NOMO-1 (cell line): ENCODE results near the gene TRPM3.

Source experiments
- DNase-seq, 2 experiments: peaks; one replicate each; lab custom pipeline; 2025; ENCODE audit not compliant: unreplicated experiment in 2 of 2; lab: John Stamatoyannopoulos, UW

Gene TRPM3

DNA sequence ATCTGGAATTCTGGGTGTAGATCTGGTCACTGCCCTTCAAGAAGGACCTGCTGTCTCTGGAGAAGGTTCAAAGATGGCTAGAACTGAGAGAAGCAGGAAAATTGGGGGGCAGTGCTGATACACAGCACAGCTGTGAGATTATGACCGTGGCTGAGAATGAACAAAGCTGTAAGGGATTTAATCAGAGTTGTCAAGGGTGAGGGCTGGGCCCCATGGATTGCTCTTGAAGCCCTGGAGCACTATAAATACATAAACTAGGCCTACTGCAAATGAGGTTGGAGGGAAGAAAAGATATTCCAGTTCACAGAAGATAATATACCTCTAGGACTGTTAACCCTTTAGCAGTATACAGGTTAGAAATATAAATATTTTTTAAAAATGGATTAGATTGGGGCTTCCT lies 620.6 kb downstream of the TRPM3 start:
- DNase-seq: no peak

DNA sequence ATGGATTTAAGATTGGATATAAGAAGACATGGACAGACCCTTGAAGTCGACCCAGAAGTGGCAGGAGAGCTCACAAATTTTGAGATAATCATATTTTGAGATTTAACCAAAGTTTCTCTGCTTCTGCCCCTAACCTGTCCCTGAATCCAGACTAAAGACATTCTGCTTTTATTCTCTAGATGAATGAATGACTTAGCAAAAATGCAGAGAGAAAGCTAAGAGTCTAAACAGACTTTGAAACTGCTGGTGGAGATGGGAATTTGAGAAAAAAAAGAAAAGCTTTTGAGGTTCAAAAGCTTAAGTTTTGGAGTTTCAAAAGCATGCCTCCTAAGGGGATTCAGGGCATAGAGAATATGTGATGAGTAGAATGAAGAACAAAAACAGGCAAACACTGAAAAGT lies 621.8 kb downstream of the TRPM3 start:
- DNase-seq: no peak

DNA sequence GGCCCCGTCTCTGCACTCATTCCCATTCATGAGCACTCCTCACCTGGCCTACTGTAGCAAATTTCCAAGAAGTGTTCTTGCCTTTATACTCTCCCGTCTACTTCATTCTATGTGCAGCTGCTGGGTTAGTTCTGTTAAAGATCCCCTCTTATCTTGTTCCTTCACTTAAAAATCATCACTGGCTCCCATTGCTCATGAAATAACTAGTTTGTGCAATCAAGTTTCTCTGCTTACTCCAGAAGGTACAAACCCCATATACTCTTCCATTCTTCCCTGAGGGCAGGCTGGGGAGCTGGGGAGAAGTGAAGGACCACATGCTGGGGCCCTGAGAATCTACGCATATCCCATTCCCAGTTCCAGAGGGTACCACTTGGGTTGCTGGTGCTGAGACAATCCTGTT lies 622.6 kb downstream of the TRPM3 start:
- no peak for DNase-seq

GRCh38 chr9:70496244-70496643 lies 625.2 kb downstream of the TRPM3 start:
- DNase-seq: no peak

- DNase-seq: no peak
These were observed 625.9 kb downstream of the TRPM3 start for GRCh38 chr9:70495514-70495913.

GRCh38 chr9:70494221-70494620 lies 627.2 kb downstream of the TRPM3 start:
- no peak for DNase-seq

- DNase-seq: no peak
These were observed 628.4 kb downstream of the TRPM3 start for GRCh38 chr9:70493029-70493428.

GRCh38 chr9:70492319-70492777 lies 629.1 kb downstream of the TRPM3 start:
- DNase-seq: no peak

DNA sequence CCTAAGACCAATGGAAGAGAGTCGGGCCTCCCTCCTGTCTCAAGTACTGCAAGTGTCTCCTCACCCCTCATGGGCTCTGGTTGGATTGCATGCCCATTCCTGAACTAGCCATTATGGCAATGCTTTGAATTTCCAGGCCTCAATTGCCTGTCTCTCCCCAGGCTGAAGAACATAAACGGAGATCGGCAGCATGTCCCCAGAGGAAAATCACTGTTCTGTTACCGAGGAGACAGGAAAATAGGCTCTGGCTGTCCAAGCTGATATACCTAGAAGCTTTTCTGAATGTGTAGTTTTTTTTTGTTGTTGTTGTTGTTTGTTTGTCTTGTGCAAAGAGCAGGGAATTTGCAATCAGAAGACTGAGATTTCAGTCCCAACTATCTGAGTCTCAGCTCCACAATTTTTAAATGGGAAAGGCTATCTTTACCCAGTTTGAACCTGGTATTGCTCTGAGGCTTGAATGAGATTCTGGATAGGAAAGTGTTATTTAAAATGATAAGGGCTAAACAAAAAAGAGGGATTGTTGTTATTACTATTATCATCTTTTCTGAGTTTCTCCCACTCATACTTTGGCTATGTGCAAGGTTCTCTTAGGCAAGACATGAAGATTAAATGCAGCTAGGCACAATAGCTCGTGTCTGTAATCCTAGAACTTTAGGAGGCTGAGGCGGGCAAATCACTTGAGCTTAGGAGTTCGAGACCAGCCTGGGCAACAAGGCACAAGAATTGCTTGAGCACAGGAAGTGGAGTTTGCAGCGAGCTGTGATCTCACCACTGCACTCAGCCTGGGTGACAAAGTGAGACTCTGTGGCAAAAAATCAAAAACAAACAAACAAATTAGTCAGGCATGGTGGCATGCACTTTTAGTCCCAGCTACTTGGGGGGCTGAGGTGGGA lies 629.7 kb downstream of the TRPM3 start:
- no peak for DNase-seq

DNA sequence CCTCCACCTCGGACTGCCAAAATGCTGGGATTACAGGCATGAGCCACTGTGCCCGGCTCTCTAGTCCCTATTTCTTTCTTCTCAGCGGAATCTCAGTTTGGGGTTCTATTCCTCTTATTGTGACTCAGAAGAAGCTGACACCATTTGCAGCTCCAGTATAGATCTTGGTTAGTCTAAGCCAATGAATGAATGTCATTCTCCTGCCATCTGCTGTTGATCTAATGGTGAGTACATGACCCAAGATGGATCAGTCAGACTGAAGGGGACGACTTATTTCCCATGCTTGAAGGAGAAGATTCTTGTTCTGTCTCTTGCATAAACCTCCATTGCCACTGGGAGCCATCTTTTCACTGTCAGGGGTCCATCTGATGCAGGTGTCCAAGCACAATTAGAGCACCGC lies 630.9 kb downstream of the TRPM3 start:
- no peak for DNase-seq

DNA sequence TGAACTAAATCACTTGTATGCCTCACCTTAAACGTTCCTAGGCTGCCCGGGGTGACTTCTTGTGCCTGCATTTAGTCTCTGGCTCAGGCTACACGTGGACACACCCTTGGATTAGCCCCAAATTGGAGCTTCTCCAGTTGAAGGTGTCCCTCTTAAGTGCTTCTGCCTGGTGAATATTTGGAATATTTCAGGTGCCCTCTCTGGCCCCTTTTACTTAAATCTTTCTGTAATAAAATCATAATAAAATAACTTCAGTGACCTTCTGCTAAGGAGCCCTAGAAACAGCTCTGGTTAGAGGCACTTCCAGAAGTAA lies 632.7 kb downstream of the TRPM3 start:
- no peak for DNase-seq

DNA sequence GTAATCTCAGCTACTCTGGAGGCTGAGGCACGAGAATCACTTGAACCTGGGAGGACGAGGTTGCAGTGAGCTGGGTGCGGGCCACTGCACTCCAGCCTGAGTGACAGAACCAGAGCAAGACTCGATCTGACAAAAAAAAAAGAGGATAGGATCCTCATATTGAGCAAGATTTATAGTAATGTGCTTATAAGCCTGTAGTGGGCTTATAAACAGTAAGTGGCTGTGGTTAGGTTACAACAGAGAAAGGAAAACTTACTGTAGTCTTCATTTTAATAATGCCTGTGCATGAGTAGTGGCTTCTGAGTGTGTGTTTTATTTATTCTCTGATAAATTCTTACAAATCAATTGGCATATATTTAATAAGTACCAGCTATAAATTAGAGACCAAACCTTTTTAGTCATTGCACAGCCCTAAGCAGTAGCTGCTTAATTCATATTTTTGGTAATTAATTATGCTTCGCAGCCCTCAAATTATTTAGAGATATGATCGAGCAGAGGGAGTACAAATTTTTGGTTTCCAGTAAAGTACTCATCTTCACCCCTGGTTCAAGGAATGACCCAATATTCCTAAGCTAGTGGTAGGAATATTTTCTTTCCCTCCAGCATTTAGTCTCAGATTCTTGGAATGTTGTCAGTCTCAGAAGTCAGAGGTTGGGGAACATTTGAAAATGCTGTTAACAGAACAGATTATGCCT lies 633.2 kb downstream of the TRPM3 start:
- DNase-seq: no peak

DNA sequence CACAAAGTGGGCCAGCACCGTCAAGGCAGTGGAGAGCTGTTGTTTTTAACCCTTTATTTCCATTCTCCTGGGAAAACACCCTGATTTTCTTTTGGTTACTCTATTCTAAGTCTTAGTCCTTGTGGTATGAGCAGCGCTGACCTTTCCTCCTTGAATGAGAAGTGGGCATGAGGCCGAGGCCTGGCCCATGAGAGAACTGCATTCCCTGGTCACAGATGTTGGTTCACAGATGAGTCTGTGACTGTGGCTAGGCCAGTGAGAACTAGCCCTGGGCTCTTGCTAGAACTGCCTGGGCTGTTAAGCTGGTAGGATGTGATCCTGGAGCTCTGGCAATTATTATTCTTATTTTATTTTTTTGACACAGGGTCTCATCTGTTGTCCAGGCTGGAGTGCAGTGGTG lies 635.3 kb downstream of the TRPM3 start:
- DNase-seq: no peak

- DNase-seq: no peak
These were observed 636.1 kb downstream of the TRPM3 start for GRCh38 chr9:70485273-70485858.

GRCh38 chr9:70484232-70485130 lies 636.9 kb downstream of the TRPM3 start:
- DNase-seq: peak in 1 of 2 experiments; percentile 11

- DNase-seq: no peak
These were observed 640.0 kb downstream of the TRPM3 start for GRCh38 chr9:70481471-70481870.

DNA sequence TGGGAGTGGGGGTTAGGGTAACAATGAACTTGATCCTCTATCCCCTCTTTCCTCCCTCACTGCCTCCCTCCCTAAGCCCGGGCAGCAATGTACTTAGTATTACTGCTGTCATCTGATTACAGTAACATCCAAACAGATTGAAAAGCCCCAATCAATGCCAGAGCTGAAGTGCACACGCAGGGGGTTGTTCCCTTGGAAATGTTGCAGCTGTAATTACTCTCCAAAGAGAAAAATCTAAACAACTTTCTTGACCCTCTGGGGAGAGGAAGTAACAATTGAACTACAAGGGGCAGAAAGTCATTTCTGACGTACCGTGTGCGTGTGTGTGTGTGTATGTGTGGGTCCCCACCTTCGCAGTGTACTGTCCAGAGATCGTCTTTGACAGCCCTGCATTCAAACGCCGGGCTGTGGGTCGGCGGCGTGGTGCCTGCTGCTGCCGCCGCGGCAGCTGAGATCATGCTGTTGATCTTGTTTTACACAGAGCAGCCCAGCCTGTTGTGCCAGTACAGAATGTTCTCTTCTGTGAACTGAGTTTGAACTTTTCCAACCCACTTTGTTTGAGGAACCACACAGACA lies 640.9 kb downstream of the TRPM3 start:
- DNase-seq: no peak

- DNase-seq: no peak
These were observed 641.5 kb downstream of the TRPM3 start for GRCh38 chr9:70479880-70480291.
